Neural progenitor cell (in vitro differentiated cells): ENCODE results near the gene ESR2.

Experiments
- CTCF ChIP-seq: fragments of 200-600 bp; sonication (generic); IDR thresholded peaks from 2 replicates; pipeline ENCODE4 v1.5.1; 2017; ENCODE audit warnings: antibody characterized with exemption, mild to moderate bottlenecking
- EZH2 ChIP-seq: fragments of 200-600 bp; sonication (generic); IDR thresholded peaks from 2 replicates; pipeline ENCODE4 v1.6.1; 2017; ENCODE audit warnings: antibody characterized with exemption, mild to moderate bottlenecking, moderate library complexity
- EZH2phosphoT487 ChIP-seq: fragments of 200-600 bp; sonication (generic); IDR thresholded peaks from 2 replicates; pipeline ENCODE4 v1.6.1; 2017; ENCODE audit warnings: antibody characterized with exemption

- TF ChIP-seq CTCF = no peak
- TF ChIP-seq EZH2 = no peak
- TF ChIP-seq EZH2phosphoT487 = no peak
Measured at GRCh38 chr14:64278458-64278857, 15.7 kb downstream of the ESR2 start.
